Esophagus squamous epithelium (tissue), 5 donors: ENCODE results near the gene ISCU. TPM values are rescaled to one million over a fixed set of nuclear protein-coding genes. Genes with fewer than 3 reads are reported as not detected.

Experiments used
- DNase-seq: peaks from one replicate; lab custom pipeline; 2025; lab: John Stamatoyannopoulos, UW
- H3K27ac ChIP-seq, 4 donors: fragments of 200-600 bp; sonication (generic); one replicate each; pipeline ENCODE4 v1.5.1; 2016 to 2019; ENCODE audit warnings: mild to moderate bottlenecking in 1 of 4
- H3K27me3 ChIP-seq, 4 donors: fragments of 200-600 bp; sonication (generic); 1 replicate in 3 of 4; 2 replicates in 1 of 4; pipeline versions ENCODE4 v1.5.1 to v1.6.0; 2017 to 2021; ENCODE audit warnings: antibody characterized with exemption in 1 of 4
- H3K36me3 ChIP-seq, 3 donors: fragments of 200-600 bp; sonication (generic); one replicate each; pipeline ENCODE4 v1.5.1; 2016 to 2019
- H3K4me1 ChIP-seq, 3 donors: fragments of 200-600 bp; sonication (generic); one replicate each; pipeline ENCODE4 v1.5.1; 2017 to 2019
- H3K4me3 ChIP-seq, 4 donors: fragments of 200-600 bp; sonication (generic); 1 replicate in 3 of 4; 2 replicates in 1 of 4; pipeline ENCODE4 v1.5.1; 2016 to 2019; ENCODE audit warnings: mild to moderate bottlenecking in 2 of 4, moderate library complexity in 1 of 4
- H3K9me3 ChIP-seq, 3 donors: fragments of 200-600 bp; sonication (generic); one replicate each; pipeline ENCODE4 v1.5.1; 2016 to 2019
- POLR2A ChIP-seq, 4 donors: fragments of 450-650 bp; IDR thresholded peaks; one replicate each; pipeline ENCODE4 v1.6.1; 2017; ENCODE audit warnings: antibody characterized with exemption in 4 of 4, mild to moderate bottlenecking in 4 of 4, moderate library complexity in 3 of 4
- WGBS, 2 donors: methylation state at CpG; one replicate each; pipeline ENCODE4 v1.1.5; 2018; 5-methylcytosine and 5-hydroxymethylcytosine counted together
- intact Hi-C: fragments of 100-400 bp; cut with DNase I; formaldehyde crosslinking; loops from one replicate; pipeline ENCODE4 v1.15.0; 2022
- total RNA-seq, 4 donors: library from RNA; depleted of rRNA; stranded (reverse); fragments of >200 nt; gene quantifications; one replicate each; pipeline ENCODE4 v1.1.0, GENCODE V29; 2016
- TF ChIP-seq, protein P1 (sequence below), 6 experiments: fragments of 450-650 bp in 4 of 6; fragments of 200-600 bp in 2 of 6; sonication (generic) in 2 of 6; IDR thresholded peaks; one replicate each; pipeline ENCODE4 v1.5.1; 2016 to 2019; ENCODE audit warnings: antibody characterized with exemption in 6 of 6, mild to moderate bottlenecking in 4 of 6, moderate library complexity in 4 of 6
- donor health status: DM: yes; HTN: yes; CAD: no.

The ISCU gene
- total RNA-seq, 4 donors from 2014 or later: 50.7 to 132 (median 85.3) TPM

DNA sequence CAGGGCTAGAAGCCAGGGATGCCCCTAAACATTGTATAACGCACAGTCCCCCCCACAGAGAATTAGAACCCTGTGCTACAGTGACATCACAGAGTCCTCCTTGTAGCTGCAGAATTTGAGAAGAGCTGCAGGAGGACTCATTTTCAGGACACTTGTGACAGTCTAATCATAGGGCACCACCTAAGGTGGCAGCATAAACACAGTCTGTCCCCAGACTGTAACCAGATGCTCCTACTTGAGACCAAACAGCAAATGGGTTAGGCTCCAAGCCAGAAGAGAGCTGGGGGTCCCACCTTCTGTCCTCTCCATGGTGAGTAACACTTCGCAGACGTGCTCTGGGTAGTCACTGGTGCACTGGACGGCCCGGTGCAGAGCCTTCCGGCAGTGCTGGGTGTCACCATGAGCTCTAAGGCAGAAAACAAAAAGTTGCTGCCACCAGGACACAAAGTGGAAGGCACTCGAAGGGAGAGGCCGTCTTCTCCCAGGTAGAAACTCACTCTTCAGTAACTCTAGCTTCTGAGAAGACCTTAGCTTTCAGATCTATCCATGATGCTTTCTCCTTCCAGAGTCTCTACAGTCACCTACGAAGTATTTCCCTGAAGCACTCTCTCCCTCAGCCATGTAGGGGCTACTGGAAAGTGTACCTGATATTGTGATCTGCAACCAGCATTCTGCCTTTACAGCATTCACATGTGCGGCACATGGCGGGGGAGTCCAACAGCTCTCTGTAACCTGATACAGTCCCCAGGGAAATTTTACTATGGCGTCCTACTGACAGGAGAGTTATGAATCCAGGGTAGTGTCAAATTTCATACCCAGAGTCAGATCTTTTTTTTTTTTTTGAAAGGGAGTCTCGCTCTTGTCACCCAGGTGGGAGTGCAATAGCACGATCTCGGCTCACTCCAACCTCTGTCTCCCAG is 30.2 kb upstream of the ISCU start:
- Histone ChIP-seq H3K27me3 (no peaks in the 10 kb centered on the region), H3K4me1 (no peaks in the 10 kb centered on the region), H3K27ac (no peak overlapping the region), H3K36me3 (peaks cover 36 to 100% (median 65%) of the 10 kb centered on the region in 3 donors), H3K9me3 (no peaks in the 10 kb centered on the region), H3K4me3 (no peak overlapping the region)
- intact Hi-C loops: no loop called here
- WGBS, 2 donors: 94 to 96% methylated on average over 13 to 15 of the region's 15 CpGs
- TF ChIP-seq, protein P1, sequence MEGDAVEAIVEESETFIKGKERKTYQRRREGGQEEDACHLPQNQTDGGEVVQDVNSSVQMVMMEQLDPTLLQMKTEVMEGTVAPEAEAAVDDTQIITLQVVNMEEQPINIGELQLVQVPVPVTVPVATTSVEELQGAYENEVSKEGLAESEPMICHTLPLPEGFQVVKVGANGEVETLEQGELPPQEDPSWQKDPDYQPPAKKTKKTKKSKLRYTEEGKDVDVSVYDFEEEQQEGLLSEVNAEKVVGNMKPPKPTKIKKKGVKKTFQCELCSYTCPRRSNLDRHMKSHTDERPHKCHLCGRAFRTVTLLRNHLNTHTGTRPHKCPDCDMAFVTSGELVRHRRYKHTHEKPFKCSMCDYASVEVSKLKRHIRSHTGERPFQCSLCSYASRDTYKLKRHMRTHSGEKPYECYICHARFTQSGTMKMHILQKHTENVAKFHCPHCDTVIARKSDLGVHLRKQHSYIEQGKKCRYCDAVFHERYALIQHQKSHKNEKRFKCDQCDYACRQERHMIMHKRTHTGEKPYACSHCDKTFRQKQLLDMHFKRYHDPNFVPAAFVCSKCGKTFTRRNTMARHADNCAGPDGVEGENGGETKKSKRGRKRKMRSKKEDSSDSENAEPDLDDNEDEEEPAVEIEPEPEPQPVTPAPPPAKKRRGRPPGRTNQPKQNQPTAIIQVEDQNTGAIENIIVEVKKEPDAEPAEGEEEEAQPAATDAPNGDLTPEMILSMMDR (IDR thresholded peaks at IDR 0.05): no peak
- TF ChIP-seq POLR2A (IDR thresholded peaks at IDR 0.05): no peak
- DNase-seq: no peak

DNA sequence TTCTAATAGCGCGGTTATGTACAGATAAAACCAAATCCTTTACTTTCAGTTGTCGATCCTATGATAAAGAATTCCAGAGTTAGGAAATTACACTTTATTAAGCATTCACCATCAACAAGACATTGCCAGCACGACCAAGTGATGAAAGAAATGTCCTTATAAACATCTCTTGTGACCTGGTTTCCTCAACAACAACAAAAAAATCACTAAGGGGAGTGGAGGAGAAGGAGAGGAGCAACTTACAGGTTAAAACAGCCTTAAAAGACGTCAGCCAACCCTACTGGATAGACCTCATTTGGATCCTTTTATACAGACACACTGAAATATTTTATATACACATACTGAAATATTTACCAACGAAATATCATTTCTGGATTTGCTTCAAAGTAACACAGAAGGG is 24.2 kb upstream of the ISCU start:
- 77 to 88% methylated on average over 6 of the region's 6 CpGs for WGBS, 2 donors
- Histone ChIP-seq H3K9me3 (no peaks in the 10 kb centered on the region), H3K36me3 (peaks cover 16 to 80% (median 29%) of the 10 kb centered on the region in 3 donors), H3K4me1 (peaks cover 0 to 10% (median 5%) of the 10 kb centered on the region in 3 donors), H3K4me3 (no peak overlapping the region), H3K27me3 (no peaks in the 10 kb centered on the region), H3K27ac (no peak overlapping the region)
- no peak for DNase-seq
- TF ChIP-seq, protein P1 (IDR thresholded peaks at IDR 0.05): no peak
- TF ChIP-seq POLR2A (IDR thresholded peaks at IDR 0.05): no peak
- intact Hi-C loops: no loop called here

DNA sequence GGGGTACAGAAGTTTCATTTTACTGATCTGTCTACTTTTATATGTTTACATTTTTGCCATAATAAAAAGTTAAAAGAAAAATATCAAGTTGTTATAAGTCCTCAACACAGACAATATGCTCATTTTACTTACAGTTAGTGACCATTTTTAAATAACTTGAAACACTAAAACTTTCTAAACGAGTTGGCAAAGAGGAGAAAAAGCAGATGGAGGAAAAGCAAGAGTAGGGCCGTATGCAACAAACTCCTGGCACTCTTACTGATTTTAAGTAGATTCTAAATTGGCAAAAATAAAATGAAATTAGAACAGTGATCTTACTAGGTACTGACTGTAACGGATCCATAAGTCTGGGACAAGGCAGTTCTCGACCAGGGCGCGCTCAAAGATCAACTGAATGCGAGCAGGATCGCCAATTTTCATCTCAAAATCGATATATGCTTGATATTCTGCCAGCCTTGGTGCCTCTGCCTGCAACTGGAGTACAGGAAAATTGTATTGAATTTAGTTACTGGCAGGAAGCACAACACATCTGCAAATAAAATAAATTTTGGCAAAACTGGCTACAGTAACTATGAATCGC is 23.7 kb upstream of the ISCU start:
- no peaks in the 10 kb centered on the region for H3K27me3 ChIP-seq
- TF ChIP-seq POLR2A (IDR thresholded peaks at IDR 0.05): no peak
- TF ChIP-seq, protein P1 (IDR thresholded peaks at IDR 0.05): no peak
- no peak for DNase-seq
- H3K36me3 ChIP-seq: peaks cover 22 to 80% (median 29%) of the 10 kb centered on the region in 3 donors
- peaks cover 0 to 10% (median 5%) of the 10 kb centered on the region in 3 donors for H3K4me1 ChIP-seq
- 89 to 92% methylated on average over 10 of the region's 10 CpGs for WGBS, 2 donors
- no peaks in the 10 kb centered on the region for H3K9me3 ChIP-seq
- H3K4me3 ChIP-seq: no peak overlapping the region
- intact Hi-C loops: no loop called here
- H3K27ac ChIP-seq: no peak overlapping the region

DNA sequence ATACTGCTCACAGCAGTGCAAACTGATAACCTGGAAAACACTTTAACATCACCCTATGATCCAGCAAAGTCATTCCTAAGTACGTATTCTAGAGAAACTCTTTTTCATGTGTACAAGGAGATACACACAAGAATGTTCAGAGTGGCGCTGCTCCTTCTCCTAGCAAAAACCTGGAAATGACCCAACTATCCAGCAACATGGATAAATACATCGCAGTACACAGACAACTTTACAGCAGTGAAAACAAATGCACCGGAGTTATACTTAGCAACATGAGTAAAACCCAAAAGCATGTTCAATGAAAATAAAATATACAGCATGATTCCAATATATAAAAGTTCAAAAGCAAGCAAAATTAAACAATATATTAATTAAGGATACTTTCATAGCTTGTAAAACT is 20.1 kb upstream of the ISCU start:
- no peak overlapping the region for H3K27ac ChIP-seq
- no peak overlapping the region for H3K4me3 ChIP-seq
- intact Hi-C loops: no loop called here
- 74 to 83% methylated on average over 4 of the region's 4 CpGs for WGBS, 2 donors
- peaks cover 0 to 10% (median 5%) of the 10 kb centered on the region in 3 donors for H3K4me1 ChIP-seq
- H3K36me3 ChIP-seq: peaks cover 3 to 80% (median 20%) of the 10 kb centered on the region in 3 donors
- no peaks in the 10 kb centered on the region for H3K9me3 ChIP-seq
- H3K27me3 ChIP-seq: no peaks in the 10 kb centered on the region
- no peak for TF ChIP-seq POLR2A (IDR thresholded peaks at IDR 0.05)
- TF ChIP-seq, protein P1 (IDR thresholded peaks at IDR 0.05): no peak
- DNase-seq: no peak

DNA sequence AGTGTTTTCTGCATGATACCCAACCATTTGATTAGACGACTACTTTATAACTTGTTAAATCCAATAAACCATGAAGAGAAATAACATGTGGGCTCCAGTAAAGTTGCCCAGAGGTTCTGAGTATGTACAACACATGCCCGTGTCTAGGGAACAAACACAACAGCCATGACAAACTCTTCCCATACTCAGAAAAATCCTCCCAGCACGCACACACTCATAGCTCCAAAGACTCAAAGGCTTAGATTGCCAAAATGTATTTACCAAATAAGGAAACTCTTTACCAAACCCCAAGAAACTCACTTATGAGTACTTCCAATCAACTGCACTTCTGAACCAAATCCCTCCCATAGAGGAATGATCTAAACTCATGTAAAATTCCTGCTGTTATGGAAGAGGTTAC is 18.7 kb upstream of the ISCU start:
- no peak for DNase-seq
- H3K27ac ChIP-seq: no peak overlapping the region
- peaks cover 8 to 80% (median 15%) of the 10 kb centered on the region in 3 donors for H3K36me3 ChIP-seq
- H3K4me1 ChIP-seq: peaks cover 0 to 10% (median 5%) of the 10 kb centered on the region in 3 donors
- intact Hi-C loops: no loop called here
- 95 to 96% methylated on average over 3 of the region's 3 CpGs for WGBS, 2 donors
- no peak overlapping the region for H3K4me3 ChIP-seq
- no peak for TF ChIP-seq POLR2A (IDR thresholded peaks at IDR 0.05)
- TF ChIP-seq, protein P1 (IDR thresholded peaks at IDR 0.05): no peak
- no peaks in the 10 kb centered on the region for H3K27me3 ChIP-seq
- no peaks in the 10 kb centered on the region for H3K9me3 ChIP-seq
